Common myeloid progenitor, CD34-positive (primary cell): Measurements from ENCODE around the gene LILRB5. TPM values are rescaled to one million over a fixed set of nuclear protein-coding genes. Genes with fewer than 3 reads are reported as not detected.

Experiments
- CTCF ChIA-PET: fragments of 350-600 bp; sonication (Branson Sonifier 250); formaldehyde crosslinking; loops from one replicate; lab custom pipeline; 2021; ENCODE audit warnings: antibody characterized with exemption; lab: Charles Lee
- POLR2A ChIA-PET: fragments of 350-600 bp; sonication (Branson Sonifier 250); formaldehyde crosslinking; loops from one replicate; lab custom pipeline; 2021; ENCODE audit warnings: antibody characterized with exemption; lab: Charles Lee
- DNase-seq, 3 donors: peaks; one replicate each; pipeline versions ENCODE4 v3.0.0 to v3.0.0-alpha.2; 2013
- H3K27ac ChIP-seq, 2 experiments: 1 replicate in 1 of 2; 2 replicates in 1 of 2; pipeline ENCODE4 v1.7.0; 2013; ENCODE audit warnings: inconsistent platforms in 2 of 2, low read length in 2 of 2, mild to moderate bottlenecking in 2 of 2, low read depth in 1 of 2, moderate library complexity in 1 of 2; ENCODE audit not compliant: severe bottlenecking in 2 of 2, insufficient read depth in 1 of 2, poor library complexity in 1 of 2
- H3K27me3 ChIP-seq, 5 experiments: replicated peaks in 2 of 5; 1 replicate in 3 of 5; 2 replicates in 2 of 5; pipeline versions ENCODE4 v1.6.1 to v1.7.0; 2013; ENCODE audit warnings: low read length in 4 of 5, mild to moderate bottlenecking in 2 of 5, moderate library complexity in 2 of 5, inconsistent platforms in 1 of 5; ENCODE audit not compliant: insufficient read depth in 5 of 5, control insufficient read depth in 4 of 5
- H3K36me3 ChIP-seq, 4 experiments: 1 replicate in 2 of 4; 2 replicates in 2 of 4; pipeline versions ENCODE4 v1.6.1 to v1.7.0; 2013; ENCODE audit warnings: low read length in 3 of 4, control low read depth in 1 of 4, mild to moderate bottlenecking in 1 of 4; ENCODE audit not compliant: control insufficient read depth in 4 of 4, insufficient read depth in 4 of 4
- H3K4me1 ChIP-seq, 4 experiments: 1 replicate in 3 of 4; 2 replicates in 1 of 4; pipeline versions ENCODE4 v1.6.1 to v1.7.1; 2013; ENCODE audit warnings: low read length in 3 of 4, mild to moderate bottlenecking in 3 of 4, control low read depth in 1 of 4, inconsistent platforms in 1 of 4, moderate library complexity in 1 of 4; ENCODE audit not compliant: control insufficient read depth in 4 of 4, insufficient read depth in 4 of 4; ENCODE audit errors: control extremely low read depth in 1 of 4
- H3K4me3 ChIP-seq, 7 experiments: 1 replicate in 4 of 7; 2 replicates in 3 of 7; pipeline versions ENCODE4 v1.5.1 to v1.7.0; 2013; ENCODE audit warnings: mild to moderate bottlenecking in 7 of 7, low read length in 6 of 7, moderate library complexity in 6 of 7, inconsistent platforms in 2 of 7, low read depth in 2 of 7, control low read depth in 1 of 7; ENCODE audit not compliant: insufficient read depth in 4 of 7, control insufficient read depth in 1 of 7; ENCODE audit errors: extremely low read depth in 1 of 7
- H3K9me3 ChIP-seq, 5 experiments: 1 replicate in 4 of 5; 2 replicates in 1 of 5; pipeline versions ENCODE4 v1.6.1 to v1.7.1; 2013; ENCODE audit warnings: low read length in 4 of 5, mild to moderate bottlenecking in 2 of 5, inconsistent platforms in 1 of 5, low read depth in 1 of 5, moderate library complexity in 1 of 5; ENCODE audit not compliant: control insufficient read depth in 4 of 5, insufficient read depth in 2 of 5; ENCODE audit errors: control extremely low read depth in 1 of 5
- whole genome bisulfite sequencing: methylation state at CpG from one replicate; pipeline ENCODE4 v1.1.5; 2013; ENCODE audit not compliant: insufficient coverage; 5-methylcytosine and 5-hydroxymethylcytosine counted together
- polyA plus RNA-seq: library from polyadenylated mRNA; unstranded; fragments of 120-200 nt; gene quantifications from one replicate; pipeline ENCODE4 v1.2.1, GENCODE V29; 2013

LILRB5 gene
- polyA plus RNA-seq, result 0.04 TPM

DNA sequence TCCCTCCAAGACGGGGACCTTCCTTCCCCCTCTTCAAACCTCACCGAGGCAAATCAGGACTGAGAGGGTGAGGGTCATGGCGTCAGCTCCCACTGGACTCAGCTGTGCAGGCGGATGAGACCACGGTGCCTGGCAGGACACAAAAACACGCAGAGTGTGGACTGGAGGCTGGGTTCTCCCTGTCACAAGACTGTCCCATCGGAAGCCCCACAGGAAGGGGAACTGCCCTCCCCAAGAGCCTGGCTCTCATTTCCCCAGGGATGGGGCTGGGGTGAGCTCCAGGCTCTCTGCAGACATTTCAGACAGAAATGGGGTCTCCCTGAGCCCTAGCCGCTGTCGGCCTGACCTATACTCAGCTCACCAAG lies at the start of gene LILRB5:
Gene LILRB5, minus strand, starts transcription at position 158 of the 365 bp plus-strand sequence. Its CDS starts 80 bp downstream, at position 78.
- POLR2A ChIA-PET, result no interaction called here
- Histone ChIP-seq H3K27ac (no peak within 1 kb of the TSS), H3K9me3 (no peaks in the 10 kb centered on the region), H3K36me3 (no peaks in the 10 kb centered on the region), H3K4me1 (no peaks in the 10 kb centered on the region), H3K4me3 (no peak within 1 kb of the TSS), H3K27me3 (peaks cover 0 to 9% (median 0%) of the 10 kb centered on the region in 5 experiments)
- CTCF ChIA-PET, result interaction anchor here (0.8 to 1.0 kb wide), 3 partner anchors 10 to 89 kb away, joined by 3 to 4 read pairs (median 3); no protein-coding TSS in a partner anchor
- no peak for DNase-seq
- 86% methylated on average over 9 of the region's 9 CpGs for WGBS

DNA sequence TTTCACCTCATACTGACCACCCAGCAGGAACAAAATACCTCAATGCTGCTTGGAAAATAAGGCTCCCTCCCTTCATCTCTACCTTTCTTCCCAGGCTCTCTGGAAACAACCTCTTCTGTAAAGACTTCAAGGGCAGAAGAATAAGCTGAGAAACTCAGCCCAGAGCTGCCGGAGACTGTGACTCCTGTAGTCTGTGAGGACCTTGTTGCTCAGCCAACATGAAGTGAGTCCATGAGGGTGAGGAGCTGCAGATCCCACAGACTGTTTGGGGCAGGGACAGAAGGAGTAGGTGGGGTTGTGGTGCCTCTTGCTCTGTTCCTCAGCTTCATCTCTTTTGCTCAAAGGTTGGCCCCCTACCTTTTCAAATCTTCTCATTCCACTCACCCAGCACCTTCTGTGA lies 48.1 kb upstream of the LILRB5 start:
- no peaks in the 10 kb centered on the region for H3K9me3 ChIP-seq
- DNase-seq, result no peak
- POLR2A ChIA-PET, result no interaction called here
- no peaks in the 10 kb centered on the region for H3K36me3 ChIP-seq
- H3K4me1 ChIP-seq, result peaks cover 23 to 43% (median 29%) of the 10 kb centered on the region in 4 experiments
- no CpG with 5 or more reads among the region's 1 CpG for WGBS
- H3K4me3 ChIP-seq, result no peak overlapping the region
- CTCF ChIA-PET, result interaction anchor here (0.6 to 1.5 kb wide), 2 partner anchors 19 to 512 kb away, joined by 3 read pairs; no protein-coding TSS in a partner anchor
- H3K27me3 ChIP-seq, result peaks cover 0 to 6% (median 4%) of the 10 kb centered on the region in 5 experiments
- H3K27ac ChIP-seq, result no peak overlapping the region

DNA sequence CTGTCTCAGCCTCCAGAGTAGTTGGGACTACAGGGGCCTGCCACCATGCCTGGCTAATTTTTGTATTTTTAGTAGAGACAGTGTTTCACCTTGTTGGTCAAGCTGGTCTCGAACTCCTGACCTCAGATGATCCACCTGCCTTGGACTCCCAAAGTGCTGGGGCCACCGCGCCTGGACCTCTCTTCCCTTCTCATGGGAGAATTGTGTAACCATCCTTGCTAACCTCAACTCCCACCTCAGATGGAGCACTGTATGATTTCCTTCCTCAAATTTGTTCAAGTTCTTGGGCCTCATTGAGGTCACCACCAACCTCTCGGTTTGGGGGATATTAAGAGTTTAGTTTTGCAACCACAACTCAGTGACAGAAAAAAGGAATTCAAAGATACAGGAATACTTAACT lies 45.2 kb upstream of the LILRB5 start:
- Histone ChIP-seq H3K4me1 (peaks cover 23 to 52% (median 38%) of the 10 kb centered on the region in 4 experiments), H3K9me3 (no peaks in the 10 kb centered on the region), H3K27ac (no peak overlapping the region), H3K36me3 (no peaks in the 10 kb centered on the region), H3K27me3 (peaks cover 0 to 15% (median 7%) of the 10 kb centered on the region in 5 experiments), H3K4me3 (no peak overlapping the region)
- CTCF ChIA-PET, result interaction anchor here (0.6 to 2.5 kb wide), 3 partner anchors 13 to 53 kb away, joined by 3 to 7 read pairs (median 4); no protein-coding TSS in a partner anchor
- DNase-seq, result peak; percentile 71 to 88 (median 88)
- WGBS, result 17% methylated on average over 3 of the region's 4 CpGs
- POLR2A ChIA-PET, result interaction anchor here (0.6 kb wide), 1 partner anchor 644 kb away, joined by 3 read pairs; no protein-coding TSS in a partner anchor

DNA sequence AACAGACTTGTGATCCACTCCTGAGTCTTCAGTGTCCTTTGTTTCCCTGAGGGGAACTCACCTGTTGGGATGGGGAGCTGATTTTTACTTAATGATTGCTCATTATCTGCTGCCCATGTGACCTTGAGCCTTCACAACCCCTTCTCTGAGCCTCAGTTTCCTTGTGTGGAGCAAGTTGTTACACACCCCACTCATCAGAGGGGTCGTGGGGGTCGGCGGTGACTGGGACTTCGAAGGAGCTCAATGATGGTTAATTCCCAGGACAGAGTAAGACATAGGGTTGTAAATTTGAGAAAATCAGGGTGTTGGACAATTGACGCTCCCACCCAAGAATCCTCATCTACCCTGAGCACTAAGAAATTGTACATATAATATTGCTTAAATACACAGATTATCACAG lies 42.4 kb upstream of the LILRB5 start:
- ChIA-PET CTCF (interaction anchor here (1.0 to 1.2 kb wide), 2 partner anchors 33 to 38 kb away, joined by 3 read pairs; no protein-coding TSS in a partner anchor), POLR2A (no interaction called here)
- no peak overlapping the region for H3K4me3 ChIP-seq

DNA sequence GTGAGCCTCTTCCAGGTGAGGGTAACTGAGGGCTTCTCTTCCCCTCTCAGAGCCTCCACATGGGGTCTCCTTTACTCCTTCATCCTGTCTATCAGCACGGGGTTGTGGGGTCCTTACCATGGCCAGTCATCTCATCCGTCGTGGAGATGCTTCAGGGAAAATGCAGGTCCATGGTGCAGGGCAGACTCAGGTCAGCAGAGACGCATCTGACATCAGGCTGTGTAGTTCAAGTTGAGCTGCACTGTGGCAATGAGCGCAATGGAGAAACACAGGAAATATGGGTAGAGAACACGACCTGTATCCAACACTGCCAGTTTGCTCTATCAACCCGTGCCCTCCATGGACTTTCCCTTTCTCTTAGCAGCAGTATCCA lies 42.0 kb upstream of the LILRB5 start:
- H3K27me3 ChIP-seq, result peaks cover 0 to 14% (median 2%) of the 10 kb centered on the region in 5 experiments
- POLR2A ChIA-PET, result no interaction called here

More for the DNA sequence above, 42.4 kb upstream of the LILRB5 start:
- H3K9me3 ChIP-seq, result peaks cover 0 to 1% (median 0%) of the 10 kb centered on the region in 5 experiments
- no peak for DNase-seq
- 93% methylated on average over 3 of the region's 5 CpGs for WGBS
- H3K36me3 ChIP-seq, result no peaks in the 10 kb centered on the region
- peaks cover 21 to 46% (median 33%) of the 10 kb centered on the region in 4 experiments for H3K4me1 ChIP-seq
- H3K27ac ChIP-seq, result no peak overlapping the region
- H3K27me3 ChIP-seq, result peaks cover 0 to 14% (median 2%) of the 10 kb centered on the region in 5 experiments

DNA sequence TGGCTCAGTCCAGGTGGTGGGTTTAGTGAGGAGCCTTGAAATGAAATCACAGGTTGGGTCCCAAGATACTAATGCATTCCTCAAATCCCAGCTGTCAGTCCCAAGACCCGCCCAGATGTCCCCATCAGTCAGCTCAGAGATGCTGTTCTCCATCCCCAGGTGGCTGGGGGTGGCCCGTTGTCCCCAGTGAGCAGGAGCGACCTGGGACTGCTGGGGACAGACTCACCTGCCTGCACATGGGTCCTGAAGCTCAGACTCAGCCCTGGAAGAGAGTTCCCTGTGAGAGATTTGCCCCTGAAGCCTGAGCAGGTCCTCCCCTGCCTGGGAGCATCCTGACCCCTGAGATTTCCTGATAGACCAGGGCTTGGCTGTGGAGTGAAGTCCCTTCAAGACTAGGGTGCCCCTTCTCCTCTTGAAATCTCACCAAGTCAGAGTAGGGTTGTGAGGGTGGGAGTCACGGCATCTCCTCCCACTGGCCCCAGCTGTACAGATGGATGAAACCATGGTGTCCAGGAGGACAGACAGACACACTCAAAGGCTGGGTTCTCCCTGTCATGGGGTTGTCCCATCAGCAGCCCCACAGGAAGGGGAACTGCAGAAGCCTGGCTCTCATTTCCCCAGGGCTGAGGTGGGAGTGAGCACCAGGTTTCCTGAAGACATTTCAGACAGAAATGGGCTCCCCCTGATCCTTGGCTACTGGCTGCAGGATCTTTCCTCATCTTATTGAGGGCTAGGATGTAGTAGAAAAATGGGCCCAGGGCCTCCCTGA lies 41.5 kb upstream of the LILRB5 start:
- CTCF ChIA-PET, result interaction anchor here (0.8 to 1.9 kb wide), 6 partner anchors 10 to 47 kb away, joined by 3 to 7 read pairs (median 3); no protein-coding TSS in a partner anchor
- no peak overlapping the region for H3K4me3 ChIP-seq
- WGBS, result 89% methylated on average over 2 of the region's 4 CpGs
- H3K4me1 ChIP-seq, result peaks cover 12 to 37% (median 25%) of the 10 kb centered on the region in 4 experiments
- POLR2A ChIA-PET, result no interaction called here
- no peak overlapping the region for H3K27ac ChIP-seq
- peaks cover 0 to 10% (median 3%) of the 10 kb centered on the region in 5 experiments for H3K9me3 ChIP-seq
- DNase-seq, result no peak
- no peaks in the 10 kb centered on the region for H3K36me3 ChIP-seq
- peaks cover 0 to 15% (median 2%) of the 10 kb centered on the region in 5 experiments for H3K27me3 ChIP-seq

More for the DNA sequence above, 42.0 kb upstream of the LILRB5 start:
- 50% methylated on average over 7 of the region's 7 CpGs for WGBS
- peak in 2 of 3 donors; percentile 28 to 32 for DNase-seq
- Histone ChIP-seq H3K4me3 (no peak overlapping the region), H3K9me3 (peaks cover 0 to 5% (median 0%) of the 10 kb centered on the region in 5 experiments), H3K27ac (no peak overlapping the region), H3K4me1 (peaks cover 18 to 43% (median 29%) of the 10 kb centered on the region in 4 experiments), H3K36me3 (no peaks in the 10 kb centered on the region)
- CTCF ChIA-PET, result interaction anchor here (1.0 to 1.9 kb wide), 3 partner anchors 9 to 37 kb away, joined by 3 to 6 read pairs (median 3); no protein-coding TSS in a partner anchor
